Stimulated activated CD4-positive, alpha-beta T cell treated with anti-CD3 and anti-CD28 coated beads, Interleukin-1b, Interleukin-23, amount 100 ng/mL, for 24 hours (primary cell): ENCODE data around the gene TRIM16.
"Not testable (repeated sequence)": the region's sequence is repeated elsewhere in the genome, so short reads cannot be mapped to it uniquely, and the experiment has no call there.

Experiments
- DNase-seq, 4 experiments: peaks; one replicate each; pipeline ENCODE4 v3.0.0-alpha.2; 2020; ENCODE audit warnings: low read depth in 4 of 4, low spot score in 1 of 4

Gene TRIM16

GRCh38 chr17:15619331-15620058 is 64.6 kb downstream of the TRIM16 start, which contains the start of gene FBXW10B:
Gene FBXW10B, minus strand, starts transcription at chr17:15619704. Its CDS starts 192 bp downstream, at chr17:15619512.
- DNase-seq: not testable (repeated sequence)

GRCh38 chr17:15616828-15617227 is 67.3 kb downstream of the TRIM16 start:
- DNase-seq: not testable (repeated sequence)

- DNase-seq: not testable (repeated sequence)
Measured at GRCh38 chr17:15615850-15616249, 68.3 kb downstream of the TRIM16 start.

- not testable (repeated sequence) for DNase-seq
Measured at GRCh38 chr17:15613111-15613510, 71.0 kb downstream of the TRIM16 start.

GRCh38 chr17:15592960-15593359 is 91.2 kb downstream of the TRIM16 start:
- DNase-seq: not testable (repeated sequence)

- DNase-seq: not testable (repeated sequence)
Measured at GRCh38 chr17:15591986-15592385, 92.1 kb downstream of the TRIM16 start.

- DNase-seq: not testable (repeated sequence)
Measured at GRCh38 chr17:15590844-15591243, 93.3 kb downstream of the TRIM16 start.

GRCh38 chr17:15589544-15590536 is 94.3 kb downstream of the TRIM16 start:
- DNase-seq: not testable (repeated sequence)

GRCh38 chr17:15588017-15588416 is 96.1 kb downstream of the TRIM16 start:
- DNase-seq: not testable (repeated sequence)

- not testable (repeated sequence) for DNase-seq
Measured at GRCh38 chr17:15583313-15583712, 100.8 kb downstream of the TRIM16 start.

GRCh38 chr17:15581462-15581861 is 102.6 kb downstream of the TRIM16 start:
- not testable (repeated sequence) for DNase-seq
